ENCODE data around the gene KRTAP5-1.
"Not testable (repeated sequence)": the region's sequence is repeated elsewhere in the genome, so short reads cannot be mapped to it uniquely, and the experiment has no call there.

The KRTAP5-1 gene

GRCh38 chr11:1605923-1606322 is 20.8 kb upstream of the KRTAP5-1 start:
- H3K27me3 ChIP-seq (ENCODE audit: insufficient read depth, low read length); H3K4ac ChIP-seq (ENCODE audit: low read depth, low read length); H3K79me2 ChIP-seq (ENCODE audit: control insufficient read depth, insufficient read depth, low read length, poor library complexity); H2AK5ac ChIP-seq (ENCODE audit: low read length); H4K91ac ChIP-seq (ENCODE audit: low read depth, low read length); H3K9ac ChIP-seq (ENCODE audit: low read length); H4K8ac ChIP-seq (ENCODE audit: low read depth, low read length); H2BK120ac ChIP-seq (ENCODE audit: insufficient read depth, low read length, poor library complexity); H3K36me3 ChIP-seq (ENCODE audit: control insufficient read depth in 1 of 2, insufficient read depth in 2 of 2, low read length in 2 of 2); H2BK12ac ChIP-seq (ENCODE audit: low read length); H2BK5ac ChIP-seq (ENCODE audit: low read depth, low read length, poor library complexity); H3K27ac ChIP-seq (ENCODE audit: low read depth, low read length); H3K4me1 ChIP-seq (ENCODE audit: control insufficient read depth in 1 of 2, insufficient read depth in 2 of 2, low read length in 2 of 2); H3K14ac ChIP-seq (ENCODE audit: low read length); DNase-seq; H3K79me1 ChIP-seq (ENCODE audit: low read length); H4K12ac ChIP-seq (ENCODE audit: low read depth, low read length); H3K4me2 ChIP-seq (ENCODE audit: low read length); H2AFZ ChIP-seq (ENCODE audit: insufficient read depth, low read length, poor library complexity); H3K9me3 ChIP-seq (ENCODE audit: insufficient read depth, low read depth, low read length); H3K18ac ChIP-seq (ENCODE audit: low read length); H3K4me3 ChIP-seq (ENCODE audit: low read depth, low read length); H3K23ac ChIP-seq (ENCODE audit: low read length): not testable (repeated sequence)
- no CpG with 5 or more reads among the region's 13 CpGs for WGBS (ENCODE audit: extremely low coverage, insufficient coverage, insufficient read length)

- Histone ChIP-seq H2AFZ (ENCODE audit: insufficient read depth, low read length, poor library complexity) (no peak overlapping the region), H3K36me3 (ENCODE audit: control insufficient read depth in 1 of 2, insufficient read depth in 2 of 2, low read length in 2 of 2) (no peaks in the 10 kb centered on the region), H2BK12ac (ENCODE audit: low read length) (no peak overlapping the region), H3K9me3 (ENCODE audit: insufficient read depth, low read depth, low read length) (no peaks in the 10 kb centered on the region), H4K91ac (ENCODE audit: low read depth, low read length) (no peak overlapping the region), H3K4me3 (ENCODE audit: low read depth, low read length) (no peak overlapping the region), H3K9ac (ENCODE audit: low read length) (no peak overlapping the region), H3K79me2 (ENCODE audit: control insufficient read depth, insufficient read depth, low read length, poor library complexity) (no peaks in the 10 kb centered on the region), H3K27ac (ENCODE audit: low read depth, low read length) (no peak overlapping the region), H3K27me3 (ENCODE audit: insufficient read depth, low read length) (no peaks in the 10 kb centered on the region), H3K4ac (ENCODE audit: low read depth, low read length) (no peak overlapping the region), H2AK5ac (ENCODE audit: low read length) (no peak overlapping the region), H3K23ac (ENCODE audit: low read length) (no peak overlapping the region), H3K4me2 (ENCODE audit: low read length) (no peak overlapping the region), H4K12ac (ENCODE audit: low read depth, low read length) (no peak overlapping the region), H2BK120ac (ENCODE audit: insufficient read depth, low read length, poor library complexity) (no peak overlapping the region), H4K8ac (ENCODE audit: low read depth, low read length) (no peak overlapping the region), H3K79me1 (ENCODE audit: low read length) (no peaks in the 10 kb centered on the region), H3K4me1 (ENCODE audit: control insufficient read depth in 1 of 2, insufficient read depth in 2 of 2, low read length in 2 of 2) (no peaks in the 10 kb centered on the region), H2BK5ac (ENCODE audit: low read depth, low read length, poor library complexity) (no peak overlapping the region), H3K14ac (ENCODE audit: low read length) (no peak overlapping the region), H3K18ac (ENCODE audit: low read length) (no peak overlapping the region)
- WGBS (ENCODE audit: extremely low coverage, insufficient coverage, insufficient read length): no CpG with 5 or more reads among the region's 7 CpGs
- no peak for DNase-seq
Observed at GRCh38 chr11:1604711-1605110, 19.6 kb upstream of the KRTAP5-1 start.

- H3K4ac ChIP-seq (ENCODE audit: low read depth, low read length): no peak overlapping the region
- H2BK120ac ChIP-seq (ENCODE audit: insufficient read depth, low read length, poor library complexity): no peak overlapping the region
- no peaks in the 10 kb centered on the region for H3K9me3 ChIP-seq (ENCODE audit: insufficient read depth, low read depth, low read length)
- H4K8ac ChIP-seq (ENCODE audit: low read depth, low read length): no peak overlapping the region
- no peak overlapping the region for H3K23ac ChIP-seq (ENCODE audit: low read length)
- no peak overlapping the region for H4K12ac ChIP-seq (ENCODE audit: low read depth, low read length)
- no peaks in the 10 kb centered on the region for H3K36me3 ChIP-seq (ENCODE audit: control insufficient read depth in 1 of 2, insufficient read depth in 2 of 2, low read length in 2 of 2)
- no peak overlapping the region for H3K18ac ChIP-seq (ENCODE audit: low read length)
- H3K79me1 ChIP-seq (ENCODE audit: low read length): no peaks in the 10 kb centered on the region
- DNase-seq: no peak
- H3K14ac ChIP-seq (ENCODE audit: low read length): no peak overlapping the region
- H2BK12ac ChIP-seq (ENCODE audit: low read length): no peak overlapping the region
- no peak overlapping the region for H2AFZ ChIP-seq (ENCODE audit: insufficient read depth, low read length, poor library complexity)
- H3K4me1 ChIP-seq (ENCODE audit: control insufficient read depth in 1 of 2, insufficient read depth in 2 of 2, low read length in 2 of 2): no peaks in the 10 kb centered on the region
- H3K79me2 ChIP-seq (ENCODE audit: control insufficient read depth, insufficient read depth, low read length, poor library complexity): no peaks in the 10 kb centered on the region
- no peak overlapping the region for H2AK5ac ChIP-seq (ENCODE audit: low read length)
- H3K4me3 ChIP-seq (ENCODE audit: low read depth, low read length): no peak overlapping the region
- no peak overlapping the region for H3K4me2 ChIP-seq (ENCODE audit: low read length)
- H4K91ac ChIP-seq (ENCODE audit: low read depth, low read length): no peak overlapping the region
- no peak overlapping the region for H2BK5ac ChIP-seq (ENCODE audit: low read depth, low read length, poor library complexity)
- no CpG with 5 or more reads among the region's 11 CpGs for WGBS (ENCODE audit: extremely low coverage, insufficient coverage, insufficient read length)
- H3K27me3 ChIP-seq (ENCODE audit: insufficient read depth, low read length): no peaks in the 10 kb centered on the region
- H3K9ac ChIP-seq (ENCODE audit: low read length): no peak overlapping the region
- H3K27ac ChIP-seq (ENCODE audit: low read depth, low read length): no peak overlapping the region
Observed at GRCh38 chr11:1604181-1604580, 19.1 kb upstream of the KRTAP5-1 start.

GRCh38 chr11:1603629-1604028 is 18.5 kb upstream of the KRTAP5-1 start:
- no peak overlapping the region for H3K4ac ChIP-seq (ENCODE audit: low read depth, low read length)
- no peak overlapping the region for H3K23ac ChIP-seq (ENCODE audit: low read length)
- no peaks in the 10 kb centered on the region for H3K79me2 ChIP-seq (ENCODE audit: control insufficient read depth, insufficient read depth, low read length, poor library complexity)
- no peaks in the 10 kb centered on the region for H3K27me3 ChIP-seq (ENCODE audit: insufficient read depth, low read length)
- H2BK5ac ChIP-seq (ENCODE audit: low read depth, low read length, poor library complexity): no peak overlapping the region
- no peak overlapping the region for H4K91ac ChIP-seq (ENCODE audit: low read depth, low read length)
- H2BK12ac ChIP-seq (ENCODE audit: low read length): no peak overlapping the region
- no peaks in the 10 kb centered on the region for H3K36me3 ChIP-seq (ENCODE audit: control insufficient read depth in 1 of 2, insufficient read depth in 2 of 2, low read length in 2 of 2)
- no peak overlapping the region for H3K9ac ChIP-seq (ENCODE audit: low read length)
- peaks cover 2% of the 10 kb centered on the region for H3K9me3 ChIP-seq (ENCODE audit: insufficient read depth, low read depth, low read length)
- H3K27ac ChIP-seq (ENCODE audit: low read depth, low read length): no peak overlapping the region
- H3K4me2 ChIP-seq (ENCODE audit: low read length): no peak overlapping the region
- H4K12ac ChIP-seq (ENCODE audit: low read depth, low read length): no peak overlapping the region
- no peak overlapping the region for H3K4me3 ChIP-seq (ENCODE audit: low read depth, low read length)
- H4K8ac ChIP-seq (ENCODE audit: low read depth, low read length): no peak overlapping the region
- H2AK5ac ChIP-seq (ENCODE audit: low read length): no peak overlapping the region
- DNase-seq: no peak
- no peak overlapping the region for H3K18ac ChIP-seq (ENCODE audit: low read length)
- no peak overlapping the region for H2AFZ ChIP-seq (ENCODE audit: insufficient read depth, low read length, poor library complexity)
- no peaks in the 10 kb centered on the region for H3K4me1 ChIP-seq (ENCODE audit: control insufficient read depth in 1 of 2, insufficient read depth in 2 of 2, low read length in 2 of 2)
- no peak overlapping the region for H2BK120ac ChIP-seq (ENCODE audit: insufficient read depth, low read length, poor library complexity)
- H3K14ac ChIP-seq (ENCODE audit: low read length): no peak overlapping the region
- H3K79me1 ChIP-seq (ENCODE audit: low read length): no peaks in the 10 kb centered on the region
- 100% methylated on average over 1 of the region's 1 CpG for WGBS (ENCODE audit: extremely low coverage, insufficient coverage, insufficient read length)

Measured in trophoblast cell (in vitro differentiated cells and primary cell).